Fibroblast of upper back skin (primary cell): ENCODE measurements around the gene HEPACAM.

Experiments used
- DNase-seq: peaks from one replicate; pipeline ENCODE4 v3.0.0-alpha.2; 2013

HEPACAM gene

GRCh38 chr11:124942466-124943253 lies 6.8 kb upstream of the HEPACAM start:
- no peak for DNase-seq

- DNase-seq: no peak
These were observed 5.9 kb upstream of the HEPACAM start for GRCh38 chr11:124941703-124942102.

GRCh38 chr11:124938970-124939369 lies 3.1 kb upstream of the HEPACAM start:
- no peak for DNase-seq

GRCh38 chr11:124938206-124938765 lies 2.4 kb upstream of the HEPACAM start:
- DNase-seq: no peak

GRCh38 chr11:124937336-124937935 lies 1.6 kb upstream of the HEPACAM start:
- no peak for DNase-seq

- DNase-seq: peak; percentile 83
These were observed 842 bp downstream of the HEPACAM start for GRCh38 chr11:124934862-124935547.

- no peak for DNase-seq
These were observed 5.0 kb downstream of the HEPACAM start for GRCh38 chr11:124930799-124931198.

- DNase-seq: no peak
These were observed 6.7 kb downstream of the HEPACAM start for GRCh38 chr11:124928942-124929665.

GRCh38 chr11:124923296-124923695 lies 12.6 kb downstream of the HEPACAM start:
- no peak for DNase-seq

- DNase-seq: no peak
These were observed 13.0 kb downstream of the HEPACAM start for GRCh38 chr11:124922831-124923230.

GRCh38 chr11:124920870-124921609 lies 14.8 kb downstream of the HEPACAM start:
- DNase-seq: peak; percentile 76

- no peak for DNase-seq
These were observed 15.5 kb downstream of the HEPACAM start for GRCh38 chr11:124920356-124920755.

- no peak for DNase-seq
These were observed 15.9 kb downstream of the HEPACAM start for GRCh38 chr11:124919898-124920297.

- no peak for DNase-seq
These were observed 16.9 kb downstream of the HEPACAM start, which contains the start of gene HEPN1 for GRCh38 chr11:124918950-124919349. Gene HEPN1 (plus strand): TSS chr11:124919250.

GRCh38 chr11:124917115-124917637 lies 18.7 kb downstream of the HEPACAM start:
- peak; percentile 60 for DNase-seq

- DNase-seq: no peak
These were observed 19.5 kb downstream of the HEPACAM start for GRCh38 chr11:124916370-124916710.

- DNase-seq: peak; percentile 44
These were observed 20.1 kb downstream of the HEPACAM start for GRCh38 chr11:124915541-124916369.

GRCh38 chr11:124902616-124903015 lies 33.2 kb downstream of the HEPACAM start:
- DNase-seq: no peak

GRCh38 chr11:124900464-124900863 lies 35.4 kb downstream of the HEPACAM start:
- DNase-seq: peak; percentile 94

GRCh38 chr11:124899383-124900145 lies 36.3 kb downstream of the HEPACAM start:
- DNase-seq: peak; percentile 29
